ENCODE measurements around the gene ZNF367.

DNA sequence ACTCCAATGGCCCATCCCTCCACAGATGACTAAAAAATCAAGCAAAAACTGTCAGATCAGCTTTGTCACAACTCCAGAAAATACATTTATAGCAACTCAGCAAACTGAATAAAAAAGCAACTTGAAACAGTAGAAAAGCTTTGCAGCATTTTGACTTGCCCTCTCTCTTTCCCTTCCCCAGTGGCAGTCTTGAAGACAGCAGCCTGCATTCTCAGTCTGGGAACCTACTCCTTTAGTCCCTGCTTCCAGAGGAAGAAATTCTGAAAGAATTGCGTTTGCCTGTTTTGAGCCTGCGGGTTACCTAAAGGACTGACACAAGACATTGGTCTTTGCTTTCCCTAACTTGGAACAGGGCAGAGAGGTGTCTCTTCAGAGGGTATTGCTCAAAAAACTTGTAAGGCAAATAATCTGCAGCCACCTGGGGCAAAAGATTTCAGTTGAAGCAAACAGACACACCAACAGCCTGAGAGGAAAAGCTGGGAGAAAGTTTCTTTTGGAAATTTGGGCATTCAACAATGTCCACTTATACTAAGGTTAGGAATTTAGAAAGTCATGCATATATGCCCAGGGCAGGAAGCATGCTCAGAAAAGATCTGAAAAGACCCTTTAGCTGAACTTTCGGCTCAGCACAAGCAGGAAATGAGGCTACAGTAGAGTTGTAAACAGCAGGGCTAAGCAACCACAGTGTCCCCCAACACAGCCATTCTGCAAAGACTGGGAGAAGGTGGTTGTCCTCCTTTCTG is 19.4 kb downstream of the ZNF367 start:
- TF ChIP-seq POLR2A (IDR thresholded peaks at IDR 0.05; ENCODE audit: low read depth) = no peak
- TF ChIP-seq, protein P1, sequence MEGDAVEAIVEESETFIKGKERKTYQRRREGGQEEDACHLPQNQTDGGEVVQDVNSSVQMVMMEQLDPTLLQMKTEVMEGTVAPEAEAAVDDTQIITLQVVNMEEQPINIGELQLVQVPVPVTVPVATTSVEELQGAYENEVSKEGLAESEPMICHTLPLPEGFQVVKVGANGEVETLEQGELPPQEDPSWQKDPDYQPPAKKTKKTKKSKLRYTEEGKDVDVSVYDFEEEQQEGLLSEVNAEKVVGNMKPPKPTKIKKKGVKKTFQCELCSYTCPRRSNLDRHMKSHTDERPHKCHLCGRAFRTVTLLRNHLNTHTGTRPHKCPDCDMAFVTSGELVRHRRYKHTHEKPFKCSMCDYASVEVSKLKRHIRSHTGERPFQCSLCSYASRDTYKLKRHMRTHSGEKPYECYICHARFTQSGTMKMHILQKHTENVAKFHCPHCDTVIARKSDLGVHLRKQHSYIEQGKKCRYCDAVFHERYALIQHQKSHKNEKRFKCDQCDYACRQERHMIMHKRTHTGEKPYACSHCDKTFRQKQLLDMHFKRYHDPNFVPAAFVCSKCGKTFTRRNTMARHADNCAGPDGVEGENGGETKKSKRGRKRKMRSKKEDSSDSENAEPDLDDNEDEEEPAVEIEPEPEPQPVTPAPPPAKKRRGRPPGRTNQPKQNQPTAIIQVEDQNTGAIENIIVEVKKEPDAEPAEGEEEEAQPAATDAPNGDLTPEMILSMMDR (IDR thresholded peaks at IDR 0.05) = no peak
